ENCODE measurements around the gene NEURL3. TPM values are rescaled to one million over a fixed set of nuclear protein-coding genes. Genes with fewer than 3 reads are reported as not detected.

Gene NEURL3
- total and polyA plus RNA-seq, 2 of the 8 experiments (the other 6 are each of a cell fraction or from before 2014, with no cell fraction given): not detected

- TF ChIP-seq, protein P1, sequence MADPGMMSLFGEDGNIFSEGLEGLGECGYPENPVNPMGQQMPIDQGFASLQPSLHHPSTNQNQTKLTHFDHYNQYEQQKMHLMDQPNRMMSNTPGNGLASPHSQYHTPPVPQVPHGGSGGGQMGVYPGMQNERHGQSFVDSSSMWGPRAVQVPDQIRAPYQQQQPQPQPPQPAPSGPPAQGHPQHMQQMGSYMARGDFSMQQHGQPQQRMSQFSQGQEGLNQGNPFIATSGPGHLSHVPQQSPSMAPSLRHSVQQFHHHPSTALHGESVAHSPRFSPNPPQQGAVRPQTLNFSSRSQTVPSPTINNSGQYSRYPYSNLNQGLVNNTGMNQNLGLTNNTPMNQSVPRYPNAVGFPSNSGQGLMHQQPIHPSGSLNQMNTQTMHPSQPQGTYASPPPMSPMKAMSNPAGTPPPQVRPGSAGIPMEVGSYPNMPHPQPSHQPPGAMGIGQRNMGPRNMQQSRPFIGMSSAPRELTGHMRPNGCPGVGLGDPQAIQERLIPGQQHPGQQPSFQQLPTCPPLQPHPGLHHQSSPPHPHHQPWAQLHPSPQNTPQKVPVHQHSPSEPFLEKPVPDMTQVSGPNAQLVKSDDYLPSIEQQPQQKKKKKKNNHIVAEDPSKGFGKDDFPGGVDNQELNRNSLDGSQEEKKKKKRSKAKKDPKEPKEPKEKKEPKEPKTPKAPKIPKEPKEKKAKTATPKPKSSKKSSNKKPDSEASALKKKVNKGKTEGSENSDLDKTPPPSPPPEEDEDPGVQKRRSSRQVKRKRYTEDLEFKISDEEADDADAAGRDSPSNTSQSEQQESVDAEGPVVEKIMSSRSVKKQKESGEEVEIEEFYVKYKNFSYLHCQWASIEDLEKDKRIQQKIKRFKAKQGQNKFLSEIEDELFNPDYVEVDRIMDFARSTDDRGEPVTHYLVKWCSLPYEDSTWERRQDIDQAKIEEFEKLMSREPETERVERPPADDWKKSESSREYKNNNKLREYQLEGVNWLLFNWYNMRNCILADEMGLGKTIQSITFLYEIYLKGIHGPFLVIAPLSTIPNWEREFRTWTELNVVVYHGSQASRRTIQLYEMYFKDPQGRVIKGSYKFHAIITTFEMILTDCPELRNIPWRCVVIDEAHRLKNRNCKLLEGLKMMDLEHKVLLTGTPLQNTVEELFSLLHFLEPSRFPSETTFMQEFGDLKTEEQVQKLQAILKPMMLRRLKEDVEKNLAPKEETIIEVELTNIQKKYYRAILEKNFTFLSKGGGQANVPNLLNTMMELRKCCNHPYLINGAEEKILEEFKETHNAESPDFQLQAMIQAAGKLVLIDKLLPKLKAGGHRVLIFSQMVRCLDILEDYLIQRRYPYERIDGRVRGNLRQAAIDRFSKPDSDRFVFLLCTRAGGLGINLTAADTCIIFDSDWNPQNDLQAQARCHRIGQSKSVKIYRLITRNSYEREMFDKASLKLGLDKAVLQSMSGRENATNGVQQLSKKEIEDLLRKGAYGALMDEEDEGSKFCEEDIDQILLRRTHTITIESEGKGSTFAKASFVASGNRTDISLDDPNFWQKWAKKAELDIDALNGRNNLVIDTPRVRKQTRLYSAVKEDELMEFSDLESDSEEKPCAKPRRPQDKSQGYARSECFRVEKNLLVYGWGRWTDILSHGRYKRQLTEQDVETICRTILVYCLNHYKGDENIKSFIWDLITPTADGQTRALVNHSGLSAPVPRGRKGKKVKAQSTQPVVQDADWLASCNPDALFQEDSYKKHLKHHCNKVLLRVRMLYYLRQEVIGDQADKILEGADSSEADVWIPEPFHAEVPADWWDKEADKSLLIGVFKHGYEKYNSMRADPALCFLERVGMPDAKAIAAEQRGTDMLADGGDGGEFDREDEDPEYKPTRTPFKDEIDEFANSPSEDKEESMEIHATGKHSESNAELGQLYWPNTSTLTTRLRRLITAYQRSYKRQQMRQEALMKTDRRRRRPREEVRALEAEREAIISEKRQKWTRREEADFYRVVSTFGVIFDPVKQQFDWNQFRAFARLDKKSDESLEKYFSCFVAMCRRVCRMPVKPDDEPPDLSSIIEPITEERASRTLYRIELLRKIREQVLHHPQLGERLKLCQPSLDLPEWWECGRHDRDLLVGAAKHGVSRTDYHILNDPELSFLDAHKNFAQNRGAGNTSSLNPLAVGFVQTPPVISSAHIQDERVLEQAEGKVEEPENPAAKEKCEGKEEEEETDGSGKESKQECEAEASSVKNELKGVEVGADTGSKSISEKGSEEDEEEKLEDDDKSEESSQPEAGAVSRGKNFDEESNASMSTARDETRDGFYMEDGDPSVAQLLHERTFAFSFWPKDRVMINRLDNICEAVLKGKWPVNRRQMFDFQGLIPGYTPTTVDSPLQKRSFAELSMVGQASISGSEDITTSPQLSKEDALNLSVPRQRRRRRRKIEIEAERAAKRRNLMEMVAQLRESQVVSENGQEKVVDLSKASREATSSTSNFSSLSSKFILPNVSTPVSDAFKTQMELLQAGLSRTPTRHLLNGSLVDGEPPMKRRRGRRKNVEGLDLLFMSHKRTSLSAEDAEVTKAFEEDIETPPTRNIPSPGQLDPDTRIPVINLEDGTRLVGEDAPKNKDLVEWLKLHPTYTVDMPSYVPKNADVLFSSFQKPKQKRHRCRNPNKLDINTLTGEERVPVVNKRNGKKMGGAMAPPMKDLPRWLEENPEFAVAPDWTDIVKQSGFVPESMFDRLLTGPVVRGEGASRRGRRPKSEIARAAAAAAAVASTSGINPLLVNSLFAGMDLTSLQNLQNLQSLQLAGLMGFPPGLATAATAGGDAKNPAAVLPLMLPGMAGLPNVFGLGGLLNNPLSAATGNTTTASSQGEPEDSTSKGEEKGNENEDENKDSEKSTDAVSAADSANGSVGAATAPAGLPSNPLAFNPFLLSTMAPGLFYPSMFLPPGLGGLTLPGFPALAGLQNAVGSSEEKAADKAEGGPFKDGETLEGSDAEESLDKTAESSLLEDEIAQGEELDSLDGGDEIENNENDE (IDR thresholded peaks at IDR 0.05; ENCODE audit: insufficient replicate concordance, low read length): no peak
- no peak for TF ChIP-seq RAD21 (IDR thresholded peaks at IDR 0.05 in 1 of 2, conservative IDR thresholded peaks at IDR 0.05 in 1 of 2; ENCODE audit: low read depth in 2 of 2, low read length in 2 of 2)
- no peak for TF ChIP-seq HDAC6 (IDR thresholded peaks at IDR 0.05; ENCODE audit: low read depth, low read length)
- TF ChIP-seq CREB1 (IDR thresholded peaks at IDR 0.05): no peak
- no peak for TF ChIP-seq FOSL1 (IDR thresholded peaks at IDR 0.05; ENCODE audit: insufficient read depth, low read depth, low read length)
- TF ChIP-seq POLR2A (IDR thresholded peaks at IDR 0.05; ENCODE audit: control extremely low read depth in 1 of 2, low read depth in 2 of 2, low read length in 2 of 2): no peak
- no peak for TF ChIP-seq EZH2 (IDR thresholded peaks at IDR 0.05; ENCODE audit: low read depth, low read length, severe bottlenecking)
- no peak for TF ChIP-seq SIN3A (conservative IDR thresholded peaks at IDR 0.05 in 1 of 2, IDR thresholded peaks at IDR 0.05 in 1 of 2; ENCODE audit: low read depth in 1 of 2, low read length in 2 of 2)
- TF ChIP-seq TBP (IDR thresholded peaks at IDR 0.05; ENCODE audit: low read depth, low read length): no peak
- TF ChIP-seq NANOG (IDR thresholded peaks at IDR 0.05; ENCODE audit: insufficient read depth, low read depth, low read length, poor library complexity, severe bottlenecking): no peak
- TF ChIP-seq SP1 (IDR thresholded peaks at IDR 0.05; ENCODE audit: low read depth, low read length): no peak
- no peak for TF ChIP-seq JUND (IDR thresholded peaks at IDR 0.05; ENCODE audit: low read length)
Observed at GRCh38 chr2:96471772-96472171, 33.4 kb downstream of the NEURL3 start (continued).

Data from H1 (cell line).